HG03039 (cell line): ENCODE data around the gene PES1.
"Not testable (repeated sequence)": the region's sequence is repeated elsewhere in the genome, so short reads cannot be mapped to it uniquely, and the experiment has no call there.

Source experiments
- ATAC-seq: cut with Tn5 transposase; IDR thresholded peaks from one replicate; pipeline ENCODE4 v1.9.1; 2021; ENCODE audit warnings: mild to moderate bottlenecking, moderate library complexity; ENCODE audit not compliant: unreplicated experiment

PES1 gene

GRCh38 chr22:30591588-30592359, at the start of gene PES1:
TSS of gene PES1 (minus strand) at chr22:30591910. CDS start at chr22:30591833, 77 bp downstream.
- peak; percentile 89 for ATAC-seq

- no peak for ATAC-seq
Measured at GRCh38 chr22:30640839-30641430, 49.2 kb upstream of the PES1 start.

GRCh38 chr22:30640361-30640760, 48.7 kb upstream of the PES1 start:
- ATAC-seq: no peak

- ATAC-seq: no peak
Measured at GRCh38 chr22:30637701-30638114, 46.0 kb upstream of the PES1 start.

- ATAC-seq: no peak
Measured at GRCh38 chr22:30636226-30637077, 44.7 kb upstream of the PES1 start.

- peak; percentile 73 for ATAC-seq
Measured at GRCh38 chr22:30635273-30636225, 43.8 kb upstream of the PES1 start, which contains the start of gene SLC35E4. TSS of gene SLC35E4 (plus strand) at chr22:30635781. CDS start at chr22:30636451, 670 bp downstream.

- peak; percentile 42 for ATAC-seq
Measured at GRCh38 chr22:30634471-30635233, 42.9 kb upstream of the PES1 start.

- ATAC-seq: not testable (repeated sequence)
Measured at GRCh38 chr22:30631469-30631868, 39.8 kb upstream of the PES1 start.

- no peak for ATAC-seq
Measured at GRCh38 chr22:30628491-30628890, 36.8 kb upstream of the PES1 start.

- ATAC-seq: no peak
Measured at GRCh38 chr22:30627471-30627870, 35.8 kb upstream of the PES1 start.

GRCh38 chr22:30626413-30626812, 34.7 kb upstream of the PES1 start:
- no peak for ATAC-seq

GRCh38 chr22:30619909-30620308, 28.2 kb upstream of the PES1 start:
- ATAC-seq: not testable (repeated sequence)

GRCh38 chr22:30617819-30618218, 26.1 kb upstream of the PES1 start:
- no peak for ATAC-seq

- ATAC-seq: no peak
Measured at GRCh38 chr22:30615543-30615954, 23.8 kb upstream of the PES1 start.

- no peak for ATAC-seq
Measured at GRCh38 chr22:30614879-30615278, 23.2 kb upstream of the PES1 start.

- ATAC-seq: no peak
Measured at GRCh38 chr22:30614268-30614667, 22.6 kb upstream of the PES1 start.

- ATAC-seq: no peak
Measured at GRCh38 chr22:30612789-30613188, 21.1 kb upstream of the PES1 start.

GRCh38 chr22:30611197-30611596, 19.5 kb upstream of the PES1 start:
- ATAC-seq: no peak

- ATAC-seq: no peak
Measured at GRCh38 chr22:30610299-30610698, 18.6 kb upstream of the PES1 start.
